Measurements from ENCODE around the gene WNT8A.

Gene WNT8A

DNA sequence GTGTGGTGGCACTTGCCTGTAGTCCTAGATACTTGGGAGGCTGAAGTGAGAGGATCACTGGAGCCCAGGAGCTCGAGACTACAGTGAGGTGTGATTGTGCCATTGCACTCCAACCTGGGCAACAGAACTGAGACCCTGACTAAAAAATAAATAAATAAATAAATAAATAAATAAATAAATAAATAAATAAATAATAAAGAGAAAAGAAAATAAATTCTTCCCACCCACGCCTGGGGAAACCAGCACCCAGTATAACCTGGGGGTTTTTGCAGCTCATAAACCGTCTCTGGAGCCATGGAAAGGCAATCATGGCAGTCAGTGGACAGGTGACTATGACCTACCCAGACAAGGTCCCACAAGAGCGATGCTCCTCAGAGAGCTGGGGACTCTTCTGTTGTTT, 7.9 kb downstream of the WNT8A start:
- no peak for DNase-seq (ENCODE audit: low read depth in 2 of 2)

DNA sequence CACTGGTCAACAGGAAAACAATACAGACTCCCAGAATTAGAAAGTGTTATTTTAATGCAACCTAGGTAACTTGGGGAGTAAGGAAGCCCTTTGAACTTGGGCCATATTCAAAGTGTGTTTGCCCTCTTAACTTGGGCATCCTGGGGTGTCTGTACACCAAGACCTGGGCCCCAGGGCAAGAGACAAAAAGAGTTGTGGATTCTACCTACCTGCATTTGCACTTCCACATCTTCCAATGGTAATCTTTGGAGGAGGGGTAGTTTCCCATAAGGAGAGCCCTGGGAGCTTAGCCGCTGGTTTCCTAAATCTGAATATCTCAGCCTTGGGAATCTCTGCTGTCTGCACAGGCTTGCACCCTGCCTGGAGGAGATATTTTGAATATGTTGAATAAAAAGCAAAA, 8.5 kb downstream of the WNT8A start:
- DNase-seq (ENCODE audit: low read depth in 2 of 2): no peak

DNA sequence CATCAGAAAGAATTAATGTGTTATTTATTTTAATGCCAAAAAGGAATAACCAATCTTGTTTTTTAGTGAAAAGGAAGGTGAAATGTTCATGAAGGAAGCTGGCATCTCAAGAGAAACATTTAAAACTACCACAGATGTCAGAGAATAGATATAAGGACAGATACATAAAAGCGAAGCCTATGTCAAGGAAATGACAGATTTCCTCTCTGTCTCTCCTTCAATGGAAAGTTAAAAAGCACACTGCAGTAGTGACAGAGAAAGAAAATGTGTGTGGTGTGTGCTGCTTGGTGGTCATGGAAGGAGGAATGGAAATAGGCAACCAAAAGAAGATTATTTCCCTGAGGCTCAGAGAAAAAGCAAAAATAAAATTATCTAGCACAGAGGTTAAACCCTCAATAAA, 9.2 kb downstream of the WNT8A start:
- no peak for DNase-seq (ENCODE audit: low read depth in 2 of 2)

GRCh38 chr5:138095100-138095907, 11.5 kb downstream of the WNT8A start:
- DNase-seq (ENCODE audit: low read depth in 2 of 2): no peak

GRCh38 chr5:138096363-138096762, 12.5 kb downstream of the WNT8A start:
- DNase-seq (ENCODE audit: low read depth in 2 of 2): no peak

- no peak for DNase-seq (ENCODE audit: low read depth in 2 of 2)
These were observed 13.4 kb downstream of the WNT8A start for GRCh38 chr5:138096997-138097828.

DNA sequence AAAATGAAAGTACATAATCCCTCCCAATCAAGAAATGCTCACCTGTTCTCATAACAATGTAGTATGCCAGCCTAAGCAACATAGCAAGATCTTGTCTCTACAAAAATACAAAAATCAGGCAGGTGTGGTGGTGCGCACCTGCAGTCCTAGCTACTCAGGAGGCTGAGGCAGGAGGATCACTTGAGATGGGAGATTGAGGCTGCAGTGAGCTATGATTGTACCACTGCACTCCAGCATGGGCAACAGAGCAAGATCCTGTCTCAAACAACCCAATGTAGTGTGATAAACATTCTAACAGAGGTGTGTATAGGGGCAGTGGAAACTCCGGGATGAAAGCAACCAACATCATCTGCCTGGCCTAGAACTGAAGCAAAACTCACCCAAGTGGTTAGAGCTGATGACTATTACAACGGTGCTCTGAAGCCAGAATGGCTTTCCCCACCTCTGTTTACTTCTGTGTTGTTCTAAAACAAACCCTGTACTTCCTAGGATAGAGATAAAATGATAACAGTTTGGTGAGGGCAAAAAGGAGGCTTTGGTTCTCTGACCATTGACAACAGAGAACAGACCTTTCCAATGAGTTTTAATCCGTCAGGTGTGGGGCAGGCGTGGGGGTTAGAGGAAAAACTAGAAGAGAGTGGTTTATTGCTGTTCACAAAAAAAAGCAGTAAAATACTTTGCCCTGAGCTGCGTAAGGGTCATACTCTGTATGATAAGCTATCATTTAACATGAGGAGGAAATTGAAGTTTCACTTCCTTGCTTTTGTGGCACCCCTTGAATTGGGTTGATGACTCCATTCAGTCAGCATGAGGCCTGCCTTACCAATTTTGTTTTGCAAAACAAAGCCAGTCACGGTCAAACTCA, 18.9 kb downstream of the WNT8A start:
- DNase-seq (ENCODE audit: low read depth in 2 of 2): no peak

GRCh38 chr5:138103319-138103637, 19.4 kb downstream of the WNT8A start:
- DNase-seq (ENCODE audit: low read depth in 2 of 2): no peak

GRCh38 chr5:138105709-138106108, 21.9 kb downstream of the WNT8A start:
- DNase-seq (ENCODE audit: low read depth in 2 of 2): no peak

DNA sequence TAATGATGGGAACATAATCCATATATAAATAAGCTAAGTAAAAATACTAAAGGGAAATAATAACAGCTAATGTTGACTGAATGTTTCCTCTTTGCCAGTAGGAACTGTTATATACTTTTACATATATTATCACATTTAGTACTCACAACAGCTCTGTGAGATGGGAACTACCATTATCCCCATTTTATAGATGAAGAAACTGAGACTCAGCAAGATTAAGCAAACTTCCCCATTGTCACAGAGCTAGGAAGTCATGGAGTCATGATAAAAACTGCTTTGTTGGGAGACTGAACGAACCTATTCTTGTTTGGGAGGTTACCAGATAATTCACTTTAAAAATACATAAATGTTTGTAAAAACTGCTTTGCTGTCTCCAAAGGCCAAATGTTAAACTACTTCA, 23.4 kb downstream of the WNT8A start:
- no peak for DNase-seq (ENCODE audit: low read depth in 2 of 2)

DNA sequence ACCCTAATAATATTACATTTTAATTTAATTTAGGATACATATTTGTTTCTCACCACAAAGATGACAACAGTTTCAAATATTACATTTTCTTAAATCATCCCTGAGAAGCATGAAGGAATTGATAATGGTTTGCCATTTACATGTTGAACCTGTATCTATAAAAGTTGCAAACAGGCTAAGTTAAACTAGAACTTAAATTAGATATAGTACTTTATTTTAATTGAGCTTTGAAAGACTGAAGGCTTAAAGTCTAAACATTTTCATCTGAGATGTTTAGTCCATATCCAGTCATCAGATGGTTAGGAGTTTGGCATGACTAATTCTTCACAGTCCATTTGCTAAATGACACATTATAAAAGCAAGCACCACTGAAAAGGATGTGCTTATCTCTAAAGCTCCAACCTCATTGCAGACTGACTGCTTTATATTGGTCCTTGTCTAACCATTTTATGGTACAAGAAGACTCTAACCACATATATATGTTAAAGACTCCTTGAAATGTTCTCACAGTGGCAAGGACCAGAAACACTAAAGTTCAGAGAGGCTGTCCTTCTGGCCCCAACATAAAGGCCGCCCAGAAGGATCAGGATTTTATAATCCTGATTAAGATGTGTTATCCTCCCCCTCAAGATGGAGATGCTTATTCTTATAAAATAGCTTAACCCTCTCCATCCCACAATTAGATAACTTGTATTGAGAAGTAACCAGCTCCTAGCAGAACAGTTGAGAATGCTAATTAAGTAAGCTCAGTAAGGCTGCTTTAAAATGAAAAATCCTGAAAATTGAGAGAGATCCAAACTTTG, 25.8 kb downstream of the WNT8A start:
- DNase-seq (ENCODE audit: low read depth in 2 of 2): no peak

GRCh38 chr5:138110266-138110963, 26.6 kb downstream of the WNT8A start:
- DNase-seq (ENCODE audit: low read depth in 2 of 2): no peak

GRCh38 chr5:138111181-138111580, 27.3 kb downstream of the WNT8A start:
- no peak for DNase-seq (ENCODE audit: low read depth in 2 of 2)

- DNase-seq (ENCODE audit: low read depth in 2 of 2): no peak
These were observed 28.1 kb downstream of the WNT8A start for GRCh38 chr5:138111937-138112336.

DNA sequence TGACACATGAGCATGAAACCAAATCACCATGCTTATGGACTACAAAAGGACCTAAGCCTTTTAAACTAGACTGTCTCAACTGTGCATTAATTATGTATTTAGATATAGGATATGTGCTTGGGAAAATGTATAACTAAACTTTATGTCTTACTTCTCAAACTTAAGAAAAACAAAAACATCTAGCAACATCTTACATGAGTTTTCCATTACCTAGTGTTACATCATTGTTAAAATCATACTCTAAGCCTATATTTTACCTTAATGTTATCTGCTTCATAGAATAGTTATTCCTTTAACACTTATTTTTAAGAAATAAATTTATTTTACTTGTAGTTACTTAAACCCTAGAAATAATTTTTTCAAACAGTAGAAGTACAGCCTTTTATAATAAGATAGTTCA, 31.4 kb downstream of the WNT8A start:
- no peak for DNase-seq (ENCODE audit: low read depth in 2 of 2)

GRCh38 chr5:138128334-138128733, 44.5 kb downstream of the WNT8A start:
- DNase-seq (ENCODE audit: low read depth in 2 of 2): no peak

DNA sequence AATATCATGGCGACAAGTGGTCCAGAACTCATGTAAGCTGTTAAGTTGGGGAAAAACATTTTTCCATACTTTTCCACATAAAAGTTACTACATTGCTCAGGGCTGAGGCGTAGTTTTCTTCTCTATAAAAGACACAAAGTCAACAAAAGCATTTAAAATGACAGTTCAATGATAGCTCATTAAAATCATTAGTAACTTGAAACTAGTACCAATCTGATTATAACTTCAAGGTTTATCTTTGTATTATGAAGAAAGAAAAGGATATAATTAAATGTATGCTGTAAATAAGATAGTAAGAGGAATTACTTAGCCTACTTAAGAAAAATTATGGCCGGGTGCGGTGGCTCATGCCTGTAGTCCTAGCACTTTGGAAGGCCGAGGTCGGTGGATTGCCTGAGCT, 45.5 kb downstream of the WNT8A start:
- DNase-seq (ENCODE audit: low read depth in 2 of 2): no peak

- DNase-seq (ENCODE audit: low read depth in 2 of 2): no peak
These were observed 48.7 kb downstream of the WNT8A start for GRCh38 chr5:138132543-138132942.

DNA sequence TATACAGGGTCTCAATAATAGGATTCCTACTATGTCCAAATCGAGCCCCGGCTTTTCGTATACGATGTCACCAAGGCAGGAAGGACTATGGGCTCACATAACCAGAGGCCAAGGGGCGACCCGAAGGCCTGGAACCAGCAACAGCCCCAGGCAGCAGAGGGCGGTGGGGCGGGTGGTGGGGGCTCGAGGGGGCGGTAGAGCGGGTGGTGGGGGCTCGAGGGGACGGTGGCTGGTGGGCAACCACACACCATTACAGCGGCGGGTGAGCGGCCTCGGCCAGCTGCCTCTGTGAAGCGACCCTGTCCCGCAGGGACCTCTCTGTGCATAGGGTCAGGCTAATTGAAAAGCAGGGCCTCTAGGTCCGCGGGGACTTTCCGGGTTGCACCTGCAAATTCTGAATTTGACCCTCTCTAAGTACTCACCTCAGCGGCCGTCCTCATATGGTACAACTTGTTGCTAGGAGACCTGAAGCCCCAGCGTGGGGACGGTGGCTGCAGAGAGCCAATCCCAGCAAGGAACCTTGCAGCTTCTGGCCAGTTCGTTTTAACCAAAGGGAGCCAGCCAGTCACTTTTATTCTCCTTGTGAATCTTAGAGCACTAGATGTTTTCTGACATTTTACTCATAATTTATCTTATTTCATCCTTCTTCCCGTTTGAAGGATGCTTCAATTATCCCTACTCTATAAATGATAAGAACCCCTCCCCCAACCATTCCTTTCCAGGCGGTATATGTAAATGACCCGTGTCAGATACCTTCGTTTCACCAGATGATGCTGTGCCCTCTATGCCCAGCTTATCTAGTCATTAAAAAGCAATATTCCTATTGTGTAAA, 55.3 kb downstream of the WNT8A start, which contains the start of gene NME5:
NME5 (minus strand) TSS at position 480 of the 832 bp plus-strand sequence. CDS start 648 bp downstream, outside the sequence.
- DNase-seq (ENCODE audit: low read depth in 2 of 2): no peak

DNA sequence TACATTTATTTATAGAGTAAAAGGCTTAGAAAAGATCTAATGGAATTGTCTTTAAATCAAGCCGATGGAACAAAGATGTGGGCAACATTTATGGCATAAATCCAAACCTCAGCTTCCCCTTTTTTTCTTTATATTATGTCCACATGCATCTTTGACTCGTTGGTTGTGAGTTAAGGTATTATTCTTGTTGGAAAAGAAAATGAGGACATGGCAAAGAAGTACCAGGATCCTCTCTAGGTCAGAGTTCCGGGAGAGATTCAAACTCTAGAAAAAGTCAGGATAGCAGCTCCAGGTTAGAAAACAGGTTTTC, 55.9 kb downstream of the WNT8A start:
- DNase-seq (ENCODE audit: low read depth in 2 of 2): no peak
